HepG2 (cell line): ENCODE measurements around the gene NTM. TPM values are rescaled to one million over a fixed set of nuclear protein-coding genes. Genes with fewer than 3 reads are reported as not detected.
"Not testable (repeated sequence)": the region's sequence is repeated elsewhere in the genome, so short reads cannot be mapped to it uniquely, and the experiment has no call there.

Source experiments
- ATAC-seq: fragments of 200-7000 bp; cut with Tn5 transposase; 3 replicates; pipeline ENCODE4 v1.9.1; 2020; ENCODE audit warnings: mild to moderate bottlenecking, moderate library complexity
- BruUV-seq: library from RNA; stranded (reverse); fragments of 400-500 nt; replicated peaks from 2 replicates; lab custom pipeline; 2021; lab: Mats Ljungman, UMichigan
- CTCF ChIA-PET: fragments of 300-600 bp; formaldehyde crosslinking; extraction: SDS; loops from one replicate; lab custom pipeline; 2021; ENCODE audit warnings: low total read pairs, inconsistent platforms, low intra/inter-chr PET ratio; lab: Yijun Ruan, JAX
- POLR2A ChIA-PET: fragments of 350-600 bp; sonication (Branson Sonifier 250); formaldehyde crosslinking; loops from one replicate; lab custom pipeline; 2020; ENCODE audit warnings: antibody characterized with exemption, inconsistent platforms; lab: Yijun Ruan, JAX
- DNase-seq: peaks from one replicate; pipeline ENCODE4 v3.0.0-alpha.2; 2015; ENCODE audit warnings: low spot score
- FAIRE-seq: peaks from 3 replicates; lab custom pipeline; 2011; peaks lifted over from hg19 to GRCh38; lab: Jason Lieb, UNC
- H2AFZ ChIP-seq: one replicate; pipeline ENCODE4 v1.6.1; 2011; ENCODE audit warnings: low read length, inconsistent platforms
- H3K27ac ChIP-seq: fragments of 300-600 bp; 3 replicates; pipeline ENCODE4 v1.8.0; 2011; ENCODE audit warnings: mixed run types, mild to moderate bottlenecking, mixed read lengths, low read length, inconsistent platforms; ENCODE audit not compliant: insufficient read depth; ENCODE audit errors: extremely low read length
- H3K27me3 ChIP-seq, 2 experiments: fragments of 200-600 bp in 1 of 2; 2 replicates in 1 of 2; 3 replicates in 1 of 2; pipeline versions ENCODE4 v1.6.0 to v1.8.0; 2011; ENCODE audit warnings: low read length in 2 of 2, mild to moderate bottlenecking in 2 of 2, moderate library complexity in 2 of 2, inconsistent platforms in 1 of 2; ENCODE audit not compliant: insufficient read depth in 2 of 2, control insufficient read depth in 1 of 2
- H3K36me3 ChIP-seq, 2 experiments: fragments of 200-600 bp in 1 of 2; replicated peaks in 1 of 2; 2 replicates in 1 of 2; 3 replicates in 1 of 2; pipeline versions ENCODE4 v1.5.1 to v1.8.0; 2011; ENCODE audit warnings: low read length in 2 of 2, inconsistent platforms in 1 of 2; ENCODE audit not compliant: insufficient read depth in 2 of 2, control insufficient read depth in 1 of 2
- H3K4me1 ChIP-seq: 2 replicates; pipeline ENCODE4 v1.5.1; 2012; ENCODE audit warnings: low read length, inconsistent platforms; ENCODE audit not compliant: insufficient read depth
- H3K4me2 ChIP-seq: 2 replicates; pipeline ENCODE4 v1.6.0; 2011; ENCODE audit warnings: low read depth, low read length, inconsistent platforms
- H3K4me3 ChIP-seq, 3 experiments: fragments of 200-600 bp in 1 of 3; sonication (generic), shearing (Covaris generic) in 1 of 3; replicated peaks in 1 of 3; 2 replicates each; pipeline ENCODE4 v1.5.1; 2011 to 2016; ENCODE audit warnings: low read length in 3 of 3, inconsistent platforms in 2 of 3, low read depth in 2 of 3, mild to moderate bottlenecking in 2 of 3, control low read depth in 1 of 3, mixed read lengths in 1 of 3; ENCODE audit not compliant: insufficient read depth in 1 of 3
- H3K79me2 ChIP-seq: one replicate; pipeline ENCODE4 v1.6.1; 2011; ENCODE audit warnings: low read length, inconsistent platforms; ENCODE audit not compliant: insufficient read depth
- H3K9ac ChIP-seq: 2 replicates; pipeline ENCODE4 v1.6.0; 2011; ENCODE audit warnings: mild to moderate bottlenecking, low read depth, low read length, inconsistent platforms; ENCODE audit not compliant: insufficient read depth
- H3K9me3 ChIP-seq: 2 replicates; pipeline ENCODE4 v1.5.1; 2012; ENCODE audit warnings: mild to moderate bottlenecking, low read length
- H4K20me1 ChIP-seq: 2 replicates; pipeline ENCODE4 v1.6.0; 2011; ENCODE audit warnings: inconsistent platforms, mild to moderate bottlenecking, low read length, moderate library complexity; ENCODE audit not compliant: insufficient read depth
- ARNTL ChIP-seq: sonication (generic); formaldehyde crosslinking; IDR thresholded peaks from 2 replicates; pipeline ENCODE4 v1.4.0; 2020; ENCODE audit warnings: mild to moderate bottlenecking, missing genetic modification reagents
- KAT2B ChIP-seq: fragments of 150-350 bp; IDR thresholded peaks from 2 replicates; pipeline ENCODE4 v1.6.1; 2014; ENCODE audit warnings: low read depth, low read length, borderline replicate concordance
- MEIS2 ChIP-seq: sonication (generic); formaldehyde crosslinking; IDR thresholded peaks from 2 replicates; pipeline ENCODE4 v1.9.0; 2021; ENCODE audit warnings: mild to moderate bottlenecking, missing genetic modification reagents
- MXD4 ChIP-seq: IDR thresholded peaks from 2 replicates; pipeline ENCODE4 v1.6.1; 2016; ENCODE audit warnings: mild to moderate bottlenecking, missing biosample characterization, missing genetic modification reagents
- NR2C2 ChIP-seq: sonication (generic); formaldehyde crosslinking; IDR thresholded peaks from 2 replicates; pipeline ENCODE4 v1.4.0; 2020; ENCODE audit warnings: missing genetic modification reagents, mild to moderate bottlenecking, moderate library complexity, borderline replicate concordance
- NR3C1 ChIP-seq: sonication (generic); formaldehyde crosslinking; IDR thresholded peaks from 2 replicates; pipeline ENCODE4 v1.4.0; 2020; ENCODE audit warnings: missing genetic modification reagents
- SOX13 ChIP-seq, 3 experiments: fragments of 450-650 bp in 1 of 3; sonication (generic) in 1 of 3; formaldehyde crosslinking in 1 of 3; IDR thresholded peaks in 2 of 3; conservative IDR thresholded peaks in 1 of 3; 2 replicates each; pipeline versions ENCODE4 v1.5.0 to v1.6.1; 2016 to 2020; ENCODE audit warnings: antibody characterized with exemption in 1 of 3, mild to moderate bottlenecking in 1 of 3, missing compliant biosample characterization in 1 of 3, missing genetic modification reagents in 1 of 3, moderate library complexity in 1 of 3
- SP1 ChIP-seq, 2 experiments: fragments of 450-650 bp in 1 of 2; sonication (generic) in 1 of 2; formaldehyde crosslinking in 1 of 2; IDR thresholded peaks; 2 replicates each; pipeline versions ENCODE4 v1.4.0 to v1.6.1; 2016 to 2020; ENCODE audit warnings: missing genetic modification reagents in 1 of 2
- WIZ ChIP-seq: sonication (generic); formaldehyde crosslinking; IDR thresholded peaks from 2 replicates; pipeline ENCODE4 v1.5.1; 2020; ENCODE audit warnings: mild to moderate bottlenecking, missing genetic modification reagents
- ZNF644 ChIP-seq: IDR thresholded peaks from 2 replicates; pipeline ENCODE4 v1.6.1; 2016; ENCODE audit warnings: low read depth
- ZNF703 ChIP-seq: sonication (generic); formaldehyde crosslinking; IDR thresholded peaks from 2 replicates; pipeline ENCODE4 v1.5.1; 2020; ENCODE audit warnings: missing genetic modification reagents, mild to moderate bottlenecking, moderate library complexity, borderline replicate concordance
- ZNF792 ChIP-seq: IDR thresholded peaks from 2 replicates; pipeline ENCODE4 v1.6.1; 2016
- WGBS: methylation state at CpG from one replicate; pipeline ENCODE4 v1.1.6; 2017; ENCODE audit warnings: low lambda C conversion rate; 5-methylcytosine and 5-hydroxymethylcytosine counted together
- in situ Hi-C: cut with HindIII; loops from 2 replicates; pipeline ENCODE4 v1.10.0; 2017; ENCODE audit warnings: low pct_unique_long_range_greater_than_20kb; ENCODE audit not compliant: extremely low pct_ligation_motif_present
- intact Hi-C: fragments of 100-400 bp; cut with micrococcal nuclease; formaldehyde crosslinking; loops from one replicate; pipeline ENCODE4 v1.10.0; 2022; ENCODE audit not compliant: unreplicated experiment
- polyA plus RNA-seq, 8 experiments: library from polyadenylated mRNA; depleted of rRNA in 3 of 8; stranded (reverse) in 7 of 8; unstranded in 1 of 8; fragments of >200 nt; fragmentation: Illumina TruSeq in 4 of 8; extraction: Trizol in 4 of 8; gene quantifications; 2 replicates each; pipeline versions ENCODE4 v1.2.1 to v1.2.3, GENCODE V29; 2011 to 2016; ENCODE audit warnings: low read depth in 4 of 8, missing spikeins in 1 of 8, mixed read lengths in 1 of 8; ENCODE audit not compliant: insufficient read depth in 1 of 8
- total RNA-seq, 5 experiments: library from RNA; depleted of rRNA; stranded (reverse); fragments of >200 nt; fragmentation: Illumina TruSeq; extraction: Trizol; gene quantifications; 2 replicates each; pipeline ENCODE4 v1.2.3, GENCODE V29; 2016; ENCODE audit warnings: low read depth in 1 of 5
- TF ChIP-seq, protein P1 (sequence below): sonication (generic); formaldehyde crosslinking; conservative IDR thresholded peaks from 2 replicates; pipeline ENCODE4 v1.4.0; 2020; ENCODE audit warnings: mild to moderate bottlenecking, missing genetic modification reagents, moderate library complexity
- TF ChIP-seq, protein P2 (sequence below): IDR thresholded peaks from 2 replicates; pipeline ENCODE4 v1.6.1; 2018; ENCODE audit warnings: missing genetic modification reagents, mild to moderate bottlenecking, missing compliant biosample characterization

NTM gene
- total and polyA plus RNA-seq, 2 of the 13 experiments (the other 11 are each of a cell fraction or from before 2014, with no cell fraction given): not detected

GRCh38 chr11:131342442-131342841 is 28.0 kb upstream of the NTM start:
- H3K27ac ChIP-seq, H2AFZ ChIP-seq, in situ Hi-C loops, DNase-seq, H3K9me3 ChIP-seq, ATAC-seq, H3K9ac ChIP-seq, H3K4me3 ChIP-seq, BruUV-seq, FAIRE-seq, H4K20me1 ChIP-seq, H3K36me3 ChIP-seq, H3K4me1 ChIP-seq, H3K79me2 ChIP-seq, intact Hi-C loops, H3K27me3 ChIP-seq, POLR2A ChIA-PET, CTCF ChIA-PET, H3K4me2 ChIP-seq: not testable (repeated sequence)
- 33% methylated on average over 3 of the region's 6 CpGs for WGBS

- WGBS: 3% methylated on average over 3 of the region's 3 CpGs
- no peak overlapping the region for H2AFZ ChIP-seq
- no peak for TF ChIP-seq MEIS2 (CRISPR knock-in tag)
- TF ChIP-seq, protein P1, sequence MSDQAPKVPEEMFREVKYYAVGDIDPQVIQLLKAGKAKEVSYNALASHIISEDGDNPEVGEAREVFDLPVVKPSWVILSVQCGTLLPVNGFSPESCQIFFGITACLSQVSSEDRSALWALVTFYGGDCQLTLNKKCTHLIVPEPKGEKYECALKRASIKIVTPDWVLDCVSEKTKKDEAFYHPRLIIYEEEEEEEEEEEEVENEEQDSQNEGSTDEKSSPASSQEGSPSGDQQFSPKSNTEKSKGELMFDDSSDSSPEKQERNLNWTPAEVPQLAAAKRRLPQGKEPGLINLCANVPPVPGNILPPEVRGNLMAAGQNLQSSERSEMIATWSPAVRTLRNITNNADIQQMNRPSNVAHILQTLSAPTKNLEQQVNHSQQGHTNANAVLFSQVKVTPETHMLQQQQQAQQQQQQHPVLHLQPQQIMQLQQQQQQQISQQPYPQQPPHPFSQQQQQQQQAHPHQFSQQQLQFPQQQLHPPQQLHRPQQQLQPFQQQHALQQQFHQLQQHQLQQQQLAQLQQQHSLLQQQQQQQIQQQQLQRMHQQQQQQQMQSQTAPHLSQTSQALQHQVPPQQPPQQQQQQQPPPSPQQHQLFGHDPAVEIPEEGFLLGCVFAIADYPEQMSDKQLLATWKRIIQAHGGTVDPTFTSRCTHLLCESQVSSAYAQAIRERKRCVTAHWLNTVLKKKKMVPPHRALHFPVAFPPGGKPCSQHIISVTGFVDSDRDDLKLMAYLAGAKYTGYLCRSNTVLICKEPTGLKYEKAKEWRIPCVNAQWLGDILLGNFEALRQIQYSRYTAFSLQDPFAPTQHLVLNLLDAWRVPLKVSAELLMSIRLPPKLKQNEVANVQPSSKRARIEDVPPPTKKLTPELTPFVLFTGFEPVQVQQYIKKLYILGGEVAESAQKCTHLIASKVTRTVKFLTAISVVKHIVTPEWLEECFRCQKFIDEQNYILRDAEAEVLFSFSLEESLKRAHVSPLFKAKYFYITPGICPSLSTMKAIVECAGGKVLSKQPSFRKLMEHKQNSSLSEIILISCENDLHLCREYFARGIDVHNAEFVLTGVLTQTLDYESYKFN (CRISPR knock-in tag): no peak
- TF ChIP-seq NR2C2: no peak
- no peak for TF ChIP-seq KAT2B
- no peak for TF ChIP-seq NR3C1
- no peak for TF ChIP-seq MXD4 (CRISPR knock-in tag)
- no peak for TF ChIP-seq ZNF703
- TF ChIP-seq ARNTL: no peak
- TF ChIP-seq ZNF644: no peak
- no peak for TF ChIP-seq SP1 (IDR thresholded peaks at IDR 0.05)
- no peak for TF ChIP-seq SP1 (CRISPR knock-in tag; IDR thresholded peaks at IDR 0.05)
- no peak for TF ChIP-seq ZNF792 (CRISPR knock-in tag)
- TF ChIP-seq WIZ (CRISPR knock-in tag): no peak
- TF ChIP-seq, protein P2, sequence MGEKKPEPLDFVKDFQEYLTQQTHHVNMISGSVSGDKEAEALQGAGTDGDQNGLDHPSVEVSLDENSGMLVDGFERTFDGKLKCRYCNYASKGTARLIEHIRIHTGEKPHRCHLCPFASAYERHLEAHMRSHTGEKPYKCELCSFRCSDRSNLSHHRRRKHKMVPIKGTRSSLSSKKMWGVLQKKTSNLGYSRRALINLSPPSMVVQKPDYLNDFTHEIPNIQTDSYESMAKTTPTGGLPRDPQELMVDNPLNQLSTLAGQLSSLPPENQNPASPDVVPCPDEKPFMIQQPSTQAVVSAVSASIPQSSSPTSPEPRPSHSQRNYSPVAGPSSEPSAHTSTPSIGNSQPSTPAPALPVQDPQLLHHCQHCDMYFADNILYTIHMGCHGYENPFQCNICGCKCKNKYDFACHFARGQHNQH: no peak
- TF ChIP-seq SOX13 (IDR thresholded peaks at IDR 0.05): no peak
- TF ChIP-seq SOX13 (CRISPR knock-in tag; conservative IDR thresholded peaks at IDR 0.05 in 1 of 2, IDR thresholded peaks at IDR 0.05 in 1 of 2): no peak
Measured at GRCh38 chr11:131345406-131345805, 25.0 kb upstream of the NTM start.

More at GRCh38 chr11:131345406-131345805, 25.0 kb upstream of the NTM start:
- Histone ChIP-seq H3K4me1 (no peaks in the 10 kb centered on the region), H3K4me2 (no peak overlapping the region), H4K20me1 (no peaks in the 10 kb centered on the region), H3K4me3 (no peak overlapping the region), H3K79me2 (no peaks in the 10 kb centered on the region), H3K9ac (no peak overlapping the region), H3K36me3 (no peaks in the 10 kb centered on the region), H3K27ac (no peak overlapping the region), H3K27me3 (no peaks in the 10 kb centered on the region), H3K9me3 (no peaks in the 10 kb centered on the region)
- ATAC-seq (no peak), FAIRE-seq (no peak), DNase-seq (no peak)
- in situ Hi-C loops: no loop called here
- CTCF ChIA-PET: no interaction called here
- intact Hi-C loops: no loop called here
- BruUV-seq: no TSS peak
- POLR2A ChIA-PET: no interaction called here
